K562 (cell line): ENCODE measurements around the gene RNF175. TPM values are rescaled to one million over a fixed set of nuclear protein-coding genes. Genes with fewer than 3 reads are reported as not detected.

Experiments
- ATAC-seq: fragments of 200-7000 bp; cut with Tn5 transposase; 3 replicates; pipeline ENCODE4 v1.9.1; 2020; ENCODE audit warnings: moderate library complexity
- BruUV-seq: library from RNA; stranded (reverse); fragments of 400-500 nt; replicated peaks from 2 replicates; lab custom pipeline; 2021; lab: Mats Ljungman, UMichigan
- CTCF ChIA-PET: fragments of 300-600 bp; formaldehyde crosslinking; extraction: SDS; loops from one replicate; lab custom pipeline; 2021; ENCODE audit warnings: low intra/inter-chr PET ratio; lab: Yijun Ruan, JAX
- POLR2A ChIA-PET: fragments of 300-600, 350-650 bp; sonication (Branson Sonifier 250); formaldehyde crosslinking; extraction: SDS; loops from one replicate; lab custom pipeline; 2021; ENCODE audit warnings: antibody characterized with exemption, inconsistent platforms; lab: Yijun Ruan, JAX
- DNase-seq, 4 experiments: peaks; one replicate each; pipeline versions ENCODE4 v3.0.0 to v3.0.0-alpha.2; 2011 to 2018; ENCODE audit warnings: low spot score in 3 of 4, mixed read lengths in 3 of 4; ENCODE audit errors: extremely low read depth in 1 of 4
- FAIRE-seq: peaks from 2 replicates; lab custom pipeline; 2011; peaks lifted over from hg19 to GRCh38; lab: Jason Lieb, UNC
- H2AFZ ChIP-seq: 2 replicates; pipeline ENCODE4 v1.6.0; 2011; ENCODE audit warnings: low read depth, low read length, control low read depth, inconsistent platforms
- H3K27ac ChIP-seq: fragments of 200-600 bp; 3 replicates; pipeline ENCODE4 v1.8.0; 2011; ENCODE audit warnings: low read depth, mild to moderate bottlenecking, control low read depth, inconsistent platforms, low read length, moderate library complexity, mixed read lengths; ENCODE audit errors: extremely low read depth
- H3K27me3 ChIP-seq, 2 experiments: fragments of 300-600 bp in 1 of 2; 2 replicates in 1 of 2; 3 replicates in 1 of 2; pipeline versions ENCODE4 v1.6.0 to v1.8.0; 2011; ENCODE audit warnings: inconsistent platforms in 2 of 2, low read length in 2 of 2, mild to moderate bottlenecking in 1 of 2, mixed read lengths in 1 of 2, moderate library complexity in 1 of 2; ENCODE audit not compliant: control insufficient read depth in 2 of 2, insufficient read depth in 2 of 2
- H3K36me3 ChIP-seq: fragments of 300-600 bp; 3 replicates; pipeline ENCODE4 v1.8.0; 2011; ENCODE audit warnings: mild to moderate bottlenecking, low read length, inconsistent platforms; ENCODE audit not compliant: control insufficient read depth, insufficient read depth
- H3K4me1 ChIP-seq, 2 experiments: fragments of 200-600 bp in 1 of 2; replicated peaks in 1 of 2; 2 replicates in 1 of 2; 3 replicates in 1 of 2; pipeline versions ENCODE4 v1.5.1 to v1.8.0; 2011; ENCODE audit warnings: inconsistent platforms in 2 of 2, low read length in 2 of 2, mild to moderate bottlenecking in 1 of 2, mixed read lengths in 1 of 2, moderate library complexity in 1 of 2; ENCODE audit not compliant: control insufficient read depth in 2 of 2, insufficient read depth in 2 of 2
- H3K4me2 ChIP-seq: 2 replicates; pipeline ENCODE4 v1.6.1; 2011; ENCODE audit warnings: low read length, control low read depth, inconsistent platforms, mixed read lengths; ENCODE audit not compliant: insufficient read depth
- H3K4me3 ChIP-seq: fragments of 200-600 bp; sonication (generic), shearing (Covaris generic); 2 replicates; pipeline ENCODE4 v1.5.1; 2016; ENCODE audit warnings: control low read depth, inconsistent platforms
- H3K79me2 ChIP-seq: fragments of 200-600 bp; 3 replicates; pipeline ENCODE4 v1.8.0; 2011; ENCODE audit warnings: low read length, inconsistent platforms; ENCODE audit not compliant: control insufficient read depth, insufficient read depth
- H3K9ac ChIP-seq, 2 experiments: 2 replicates each; pipeline versions ENCODE4 v1.6.0 to v1.6.1; 2011; ENCODE audit warnings: low read depth in 2 of 2, low read length in 2 of 2, control low read depth in 1 of 2, inconsistent platforms in 1 of 2, mild to moderate bottlenecking in 1 of 2, mixed read lengths in 1 of 2; ENCODE audit not compliant: insufficient read depth in 1 of 2
- H3K9me1 ChIP-seq: one replicate; pipeline ENCODE4 v1.6.0; 2011; ENCODE audit warnings: inconsistent platforms, mild to moderate bottlenecking, low read length, moderate library complexity; ENCODE audit not compliant: control insufficient read depth, insufficient read depth
- H3K9me3 ChIP-seq: replicated peaks from 2 replicates; pipeline ENCODE4 v1.5.1; 2011; ENCODE audit warnings: low read depth, low read length, inconsistent platforms; ENCODE audit not compliant: control insufficient read depth, insufficient read depth
- H4K20me1 ChIP-seq: replicated peaks from 2 replicates; pipeline ENCODE4 v1.6.1; 2011; ENCODE audit warnings: low read length, inconsistent platforms, mixed read lengths; ENCODE audit not compliant: control insufficient read depth, insufficient read depth
- AFF4 ChIP-seq: sonication (generic); formaldehyde crosslinking; IDR thresholded peaks from 2 replicates; pipeline ENCODE4 v1.8.0; 2023; ENCODE audit warnings: mild to moderate bottlenecking, missing genetic modification reagents
- CREM ChIP-seq: IDR thresholded peaks from 2 replicates; pipeline ENCODE4 v1.6.1; 2014; ENCODE audit warnings: antibody characterized with exemption, low read depth
- CTCF ChIP-seq, 3 experiments: IDR thresholded peaks in 2 of 3; conservative IDR thresholded peaks in 1 of 3; 2 replicates each; pipeline ENCODE4 v1.5.1; 2011 to 2012; ENCODE audit warnings: low read length in 3 of 3, mild to moderate bottlenecking in 3 of 3, control low read depth in 2 of 3, improper control_type of control experiment in 1 of 3, inconsistent platforms in 1 of 3, low read depth in 1 of 3, mixed read lengths in 1 of 3, moderate library complexity in 1 of 3; ENCODE audit not compliant: insufficient read depth in 2 of 3
- ELK1 ChIP-seq: sonication (generic); formaldehyde crosslinking; IDR thresholded peaks from 2 replicates; pipeline ENCODE4 v1.8.1; 2022; ENCODE audit warnings: missing genetic modification reagents
- MAFF ChIP-seq: IDR thresholded peaks from 2 replicates; pipeline ENCODE4 v1.6.1; 2012; ENCODE audit warnings: low read length, improper control_type of control experiment
- RAD21 ChIP-seq, 2 experiments: fragments of 250-450 bp in 1 of 2; fragments of 450-650 bp in 1 of 2; sonication (Bioruptor Pico) in 1 of 2; formaldehyde crosslinking in 1 of 2; IDR thresholded peaks in 1 of 2; conservative IDR thresholded peaks in 1 of 2; 2 replicates each; pipeline versions ENCODE4 v1.4.0 to v1.8.0; 2020 to 2022; ENCODE audit warnings: mild to moderate bottlenecking in 2 of 2, moderate library complexity in 1 of 2
- SIN3B ChIP-seq: fragments of 450-650 bp; IDR thresholded peaks from 2 replicates; pipeline ENCODE4 v1.6.1; 2017; ENCODE audit warnings: low read depth, mild to moderate bottlenecking, moderate library complexity
- SMARCA4 ChIP-seq: fragments of 450-650 bp; IDR thresholded peaks from 2 replicates; pipeline ENCODE4 v1.6.1; 2016
- ZKSCAN3 ChIP-seq: fragments of 250-450 bp; sonication (Bioruptor Pico); IDR thresholded peaks from 2 replicates; pipeline ENCODE4 v1.4.0; 2020
- WGBS: fragments of 100-300 bp; shearing (Covaris generic); methylation state at CpG from one replicate; pipeline ENCODE4 v1.1.6; 2016; ENCODE audit warnings: low coverage, mixed read lengths; ENCODE audit not compliant: insufficient coverage; ENCODE audit errors: missing lambda C conversion rate; 5-methylcytosine and 5-hydroxymethylcytosine counted together
- in situ Hi-C: fragments of 300-500 bp; cut with MboI; formaldehyde crosslinking; loops from 4 replicates; pipeline ENCODE4 v1.15.0; 2018; ENCODE audit warnings: inconsistent platforms, mixed read lengths
- intact Hi-C: fragments of 100-400 bp; cut with micrococcal nuclease; formaldehyde crosslinking; loops from 2 replicates; pipeline ENCODE4 v1.14.2; 2022
- polyA plus RNA-seq, 8 experiments: library from polyadenylated mRNA; depleted of rRNA in 4 of 8; stranded (reverse) in 5 of 8; unstranded in 3 of 8; fragments of >200 nt; fragmentation: Nextera tagmentation in 2 of 8; fragmentation: Illumina TruSeq in 1 of 8; extraction: Ambion mirVana in 2 of 8; extraction: Trizol in 1 of 8; gene quantifications; 2 replicates each; pipeline versions ENCODE4 v1.2.1 to v1.2.3, GENCODE V29; 2011 to 2014; ENCODE audit warnings: inconsistent platforms in 1 of 8, missing spikeins in 1 of 8
- total RNA-seq, 7 experiments: library from RNA; depleted of rRNA in 6 of 7; stranded (reverse); fragments of >200 nt in 6 of 7; fragmentation: Illumina TruSeq in 2 of 7; extraction: Trizol in 2 of 7; gene quantifications; 2 replicates each; pipeline versions ENCODE4 v1.2.1 to v1.2.3, GENCODE V29; 2011 to 2021; ENCODE audit warnings: low replicate concordance in 1 of 7
- TF ChIP-seq, protein P1 (sequence below), 2 experiments: fragments of 450-650 bp in 1 of 2; sonication (generic) in 1 of 2; formaldehyde crosslinking in 1 of 2; IDR thresholded peaks in 1 of 2; conservative IDR thresholded peaks in 1 of 2; 2 replicates each; pipeline versions ENCODE4 v1.6.1 to v1.8.1; 2016 to 2023; ENCODE audit warnings: mild to moderate bottlenecking in 2 of 2, moderate library complexity in 2 of 2, inconsistent platforms in 1 of 2, missing genetic modification reagents in 1 of 2

The RNF175 gene
- total and polyA plus RNA-seq, 9 of the 15 experiments (the other 6 are each of a cell fraction or from before 2014, with no cell fraction given) = not detected

DNA sequence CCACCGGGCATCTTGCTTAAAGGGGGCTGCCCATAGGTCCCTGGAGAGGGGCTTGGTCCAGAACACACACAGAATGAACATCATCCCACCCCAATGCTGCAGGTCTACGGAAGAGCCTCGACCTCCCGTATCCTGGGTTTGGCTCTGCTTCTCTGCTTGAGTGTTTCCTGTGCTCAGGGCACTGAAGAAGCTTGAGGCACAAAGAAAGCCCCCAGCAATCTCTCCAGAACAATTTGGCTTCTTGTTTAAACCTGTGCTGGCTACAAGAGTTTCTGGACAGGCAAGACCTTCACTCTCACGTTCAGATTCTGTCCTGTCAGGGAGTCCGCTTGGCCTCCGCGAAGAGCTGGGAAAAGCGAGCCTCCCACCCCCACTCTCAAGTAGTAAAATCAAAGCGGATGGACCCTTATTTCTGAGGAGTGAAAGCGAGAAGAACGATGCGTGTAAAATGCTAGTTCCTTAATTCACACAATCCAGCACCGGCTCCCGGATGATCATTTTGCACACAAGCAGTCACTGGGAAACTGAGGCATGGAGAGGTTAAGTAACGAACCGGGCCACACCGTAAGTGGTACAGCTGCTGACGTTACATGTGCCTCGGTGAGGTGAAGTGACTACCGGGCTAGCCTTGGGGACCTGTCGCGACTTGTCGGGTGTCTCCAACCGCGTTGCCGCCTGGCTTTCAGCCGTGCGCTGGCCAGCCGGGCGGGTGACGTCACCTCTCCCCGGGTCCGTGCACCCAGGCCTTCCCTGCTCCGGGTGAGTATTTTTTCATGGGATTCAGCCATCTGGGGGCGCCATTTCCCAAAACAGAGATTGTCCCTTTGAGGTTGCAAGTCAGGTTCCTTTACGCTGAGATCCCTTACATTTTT is 32.2 kb upstream of the RNF175 start:
- Histone ChIP-seq H3K36me3 (no peaks in the 10 kb centered on the region), H2AFZ (no peak overlapping the region), H3K4me2 (no peak overlapping the region), H3K4me1 (peaks cover 0 to 30% of the 10 kb centered on the region in 2 experiments; a peak in 2 of 5 replicates), H3K27me3 (peaks cover 37 to 55% of the 10 kb centered on the region in 2 experiments), H3K9me3 (no peaks in the 10 kb centered on the region), H3K79me2 (no peaks in the 10 kb centered on the region), H4K20me1 (peaks cover 3% of the 10 kb centered on the region; the same call in 1 of the 2 replicates), H3K9ac (no peak overlapping the region), H3K27ac (no peak overlapping the region), H3K9me1 (no peaks in the 10 kb centered on the region), H3K4me3 (no peak overlapping the region)
- ChIA-PET POLR2A (interaction anchor here (0.7 kb wide), 1 partner anchor 144 kb away, joined by 3 read pairs; no protein-coding TSS in a partner anchor), CTCF (no interaction called here)
- DNase-seq (peak; percentile 30 to 40 (median 34)), ATAC-seq (peak; percentile 83), FAIRE-seq (no peak)
- WGBS = 32% methylated on average over 36 of the region's 37 CpGs
- in situ Hi-C loops (no loop called here), intact Hi-C loops (no loop called here)
- BruUV-seq = no TSS peak
- TF ChIP-seq ZKSCAN3 (CRISPR knock-in tag) (no peak), CTCF (IDR thresholded peaks at IDR 0.05 in 2 of 3, conservative IDR thresholded peaks at IDR 0.05 in 1 of 3; ENCODE audit: insufficient read depth in 2 of 3, low read depth in 1 of 3, low read length in 3 of 3) (peak; percentile 30 to 39 (median 39); a peak in 5 of 6 replicates), AFF4 (CRISPR knock-in tag) (no peak), CREM (peak; percentile 53; the same call in 1 of the 2 replicates), ELK1 (CRISPR knock-in tag) (no peak), SMARCA4 (no peak), RAD21 (CRISPR knock-in tag; conservative IDR thresholded peaks at IDR 0.05 in 1 of 2, IDR thresholded peaks at IDR 0.05 in 1 of 2) (no peak), SIN3B (no peak), MAFF (no peak)
- TF ChIP-seq, protein P1, sequence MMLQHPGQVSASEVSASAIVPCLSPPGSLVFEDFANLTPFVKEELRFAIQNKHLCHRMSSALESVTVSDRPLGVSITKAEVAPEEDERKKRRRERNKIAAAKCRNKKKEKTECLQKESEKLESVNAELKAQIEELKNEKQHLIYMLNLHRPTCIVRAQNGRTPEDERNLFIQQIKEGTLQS (IDR thresholded peaks at IDR 0.05) = peak; percentile 95
- TF ChIP-seq, protein P1 (CRISPR knock-in tag; conservative IDR thresholded peaks at IDR 0.05) = no peak
